ENCODE results near the gene LARGE1.

LARGE1 gene

DNA sequence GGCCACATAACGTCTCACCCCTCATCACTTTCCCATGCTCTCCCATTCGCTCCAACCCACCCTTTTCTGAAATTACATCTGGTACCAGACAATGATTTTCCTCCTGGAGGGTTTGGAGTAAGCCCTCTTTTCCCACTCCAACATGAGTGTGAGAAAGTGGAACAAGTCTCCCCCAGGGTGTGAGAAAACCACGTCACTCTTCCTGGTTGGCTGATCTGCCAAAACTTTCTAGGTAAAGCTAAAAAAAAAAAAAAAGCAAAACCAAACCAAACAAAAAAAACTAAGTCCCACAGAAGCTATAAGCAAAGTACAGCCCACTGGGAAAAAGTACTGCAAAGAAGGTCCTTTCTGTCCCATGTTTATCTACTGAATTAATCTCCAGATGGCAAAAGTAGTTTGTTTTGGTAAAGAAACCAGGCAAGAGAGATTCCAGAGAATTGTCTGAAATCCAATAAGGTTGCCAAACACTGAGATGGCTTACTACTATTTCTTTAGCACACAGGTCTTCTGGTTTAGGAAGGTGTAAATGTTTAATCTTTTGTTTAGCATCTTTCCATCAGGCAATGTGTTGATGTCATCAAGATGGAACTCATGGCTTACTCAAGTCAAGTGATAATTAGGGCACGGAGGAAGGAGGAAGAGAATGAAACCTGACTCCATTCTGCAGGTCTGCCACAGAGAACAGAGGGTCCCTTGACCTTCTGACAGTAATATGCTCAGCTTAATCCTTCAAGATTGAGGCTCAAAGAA, 395.6 kb downstream of the LARGE1 start:
- no peaks in the 10 kb centered on the region for H3K27me3 ChIP-seq (ENCODE audit: control insufficient read depth, insufficient read depth, low read length)
- peaks cover 4% of the 10 kb centered on the region for H3K9me3 ChIP-seq (replicated peaks; ENCODE audit: low read length)
- H3K36me3 ChIP-seq (ENCODE audit: insufficient read depth, low read length), result no peaks in the 10 kb centered on the region
- no peak overlapping the region for H3K4me3 ChIP-seq (ENCODE audit: low read length)
- no peak overlapping the region for H3K9ac ChIP-seq (ENCODE audit: low read depth, low read length)
- H3K4me1 ChIP-seq (ENCODE audit: control insufficient read depth, insufficient read depth, low read length), result peaks cover 7% of the 10 kb centered on the region
- no peak overlapping the region for H3K4me2 ChIP-seq (ENCODE audit: low read length)

DNA sequence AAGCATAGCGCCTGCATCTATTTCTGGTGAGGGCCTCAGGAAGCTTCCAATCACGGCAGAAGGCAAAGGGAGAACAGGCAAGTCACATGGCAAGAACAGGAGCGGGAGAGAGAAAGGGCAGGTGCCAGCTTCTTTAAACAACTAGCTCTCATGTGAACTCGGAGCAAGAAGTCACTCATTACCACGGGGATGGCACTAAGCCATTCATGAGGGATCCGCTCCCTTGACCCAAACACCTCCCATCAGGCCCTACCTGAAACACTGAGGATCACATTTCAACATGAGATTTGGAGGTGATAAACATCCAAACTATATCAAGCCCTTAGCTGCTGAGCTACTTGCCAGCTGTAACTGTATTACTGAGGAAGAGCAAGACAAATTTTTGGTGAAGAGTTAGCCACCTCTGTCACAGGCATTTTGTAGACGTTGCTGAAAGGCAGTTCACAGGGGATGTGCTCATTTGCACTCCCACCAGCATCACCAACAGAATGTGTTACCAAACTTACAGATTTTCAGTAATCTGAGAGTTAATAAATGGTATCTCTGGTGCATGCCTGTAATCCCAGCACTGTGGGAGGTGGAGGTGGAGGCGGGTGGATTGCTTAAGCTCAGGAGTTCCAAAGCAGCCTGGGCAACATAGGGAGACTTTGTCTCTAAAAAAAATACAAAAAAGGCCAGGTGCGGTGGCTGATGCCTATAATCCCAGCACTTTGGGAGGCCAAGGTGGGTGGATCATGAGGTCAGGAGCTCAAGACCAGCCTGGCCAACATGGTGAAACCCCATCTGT, 398.2 kb downstream of the LARGE1 start:
- H3K4me1 ChIP-seq (ENCODE audit: control insufficient read depth, insufficient read depth, low read length), result no peaks in the 10 kb centered on the region
- H3K36me3 ChIP-seq (ENCODE audit: insufficient read depth, low read length), result no peaks in the 10 kb centered on the region
- H3K4me2 ChIP-seq (ENCODE audit: low read length), result no peak overlapping the region
- no peaks in the 10 kb centered on the region for H3K27me3 ChIP-seq (ENCODE audit: control insufficient read depth, insufficient read depth, low read length)
- H3K9me3 ChIP-seq (replicated peaks; ENCODE audit: low read length), result peaks cover 4% of the 10 kb centered on the region
- no peak overlapping the region for H3K9ac ChIP-seq (ENCODE audit: low read depth, low read length)
- H3K4me3 ChIP-seq (ENCODE audit: low read length), result no peak overlapping the region

DNA sequence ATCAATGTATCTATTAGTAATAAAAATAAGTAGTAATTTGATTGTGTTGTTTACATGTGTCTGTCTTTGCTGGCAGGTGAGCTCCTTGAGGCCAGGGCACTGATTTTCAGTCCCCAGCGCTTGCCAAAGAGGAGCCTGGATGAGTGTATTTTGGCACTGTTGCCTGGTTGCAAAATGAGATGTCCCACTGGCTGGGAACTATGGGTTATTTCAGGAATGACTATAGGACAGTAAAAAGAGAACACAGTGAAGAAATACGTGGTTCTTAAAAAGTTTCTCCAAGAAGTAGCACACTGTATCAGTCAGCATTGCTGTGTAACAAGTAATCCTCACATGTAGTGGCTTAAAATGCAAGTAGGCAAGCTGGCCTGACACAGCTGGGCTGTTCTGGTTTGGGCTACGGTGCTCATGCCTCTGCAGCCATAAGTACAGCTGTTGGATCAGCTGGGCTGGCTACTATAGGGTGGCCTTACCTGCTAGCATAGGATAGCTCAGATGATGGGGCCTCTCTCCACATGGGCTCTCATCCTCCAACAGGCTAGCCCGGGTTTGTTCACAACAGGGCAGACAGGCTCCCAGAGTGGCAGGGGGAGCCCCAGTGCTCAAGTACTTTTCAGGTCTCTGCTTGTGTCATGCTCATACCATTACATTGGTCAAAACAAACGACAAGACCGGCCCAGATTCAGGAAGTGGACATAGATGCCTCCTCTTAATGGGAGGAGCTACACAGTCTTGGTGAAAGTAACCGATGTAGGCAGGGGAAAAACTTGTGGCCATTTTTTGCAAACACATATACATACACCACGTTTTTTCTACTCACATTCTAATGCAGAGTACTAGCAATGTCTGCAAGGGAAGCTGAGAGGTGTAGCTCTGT, 399.1 kb downstream of the LARGE1 start:
- Histone ChIP-seq H3K27me3 (ENCODE audit: control insufficient read depth, insufficient read depth, low read length) (no peaks in the 10 kb centered on the region), H3K36me3 (ENCODE audit: insufficient read depth, low read length) (no peaks in the 10 kb centered on the region), H3K4me3 (ENCODE audit: low read length) (no peak overlapping the region), H3K9ac (ENCODE audit: low read depth, low read length) (no peak overlapping the region), H3K4me2 (ENCODE audit: low read length) (no peak overlapping the region), H3K4me1 (ENCODE audit: control insufficient read depth, insufficient read depth, low read length) (no peaks in the 10 kb centered on the region), H3K9me3 (replicated peaks; ENCODE audit: low read length) (peaks cover 4% of the 10 kb centered on the region)

GRCh38 chr22:33519974-33520903, 400.0 kb downstream of the LARGE1 start:
- H3K36me3 ChIP-seq (ENCODE audit: insufficient read depth, low read length), result no peaks in the 10 kb centered on the region
- H3K9ac ChIP-seq (ENCODE audit: low read depth, low read length), result no peak overlapping the region
- H3K4me2 ChIP-seq (ENCODE audit: low read length), result no peak overlapping the region
- H3K9me3 ChIP-seq (replicated peaks; ENCODE audit: low read length), result peaks cover 4% of the 10 kb centered on the region
- no peak overlapping the region for H3K4me3 ChIP-seq (ENCODE audit: low read length)
- H3K4me1 ChIP-seq (ENCODE audit: control insufficient read depth, insufficient read depth, low read length), result no peaks in the 10 kb centered on the region
- H3K27me3 ChIP-seq (ENCODE audit: control insufficient read depth, insufficient read depth, low read length), result no peaks in the 10 kb centered on the region

- peak overlapping the region; percentile 77 for H3K4me2 ChIP-seq (ENCODE audit: low read length)
- H3K36me3 ChIP-seq (ENCODE audit: insufficient read depth, low read length), result no peaks in the 10 kb centered on the region
- H3K27me3 ChIP-seq (ENCODE audit: control insufficient read depth, insufficient read depth, low read length), result no peaks in the 10 kb centered on the region
Measured at GRCh38 chr22:33519071-33519973, 401.0 kb downstream of the LARGE1 start.

GRCh38 chr22:33518405-33518804, 401.9 kb downstream of the LARGE1 start:
- no peaks in the 10 kb centered on the region for H3K4me1 ChIP-seq (ENCODE audit: control insufficient read depth, insufficient read depth, low read length)
- no peak overlapping the region for H3K4me3 ChIP-seq (ENCODE audit: low read length)
- no peak overlapping the region for H3K4me2 ChIP-seq (ENCODE audit: low read length)
- no peak overlapping the region for H3K9ac ChIP-seq (ENCODE audit: low read depth, low read length)
- H3K27me3 ChIP-seq (ENCODE audit: control insufficient read depth, insufficient read depth, low read length), result no peaks in the 10 kb centered on the region
- peaks cover 4% of the 10 kb centered on the region for H3K9me3 ChIP-seq (replicated peaks; ENCODE audit: low read length)
- no peaks in the 10 kb centered on the region for H3K36me3 ChIP-seq (ENCODE audit: insufficient read depth, low read length)

More at GRCh38 chr22:33519071-33519973, 401.0 kb downstream of the LARGE1 start:
- Histone ChIP-seq H3K9ac (ENCODE audit: low read depth, low read length) (no peak overlapping the region), H3K4me3 (ENCODE audit: low read length) (peak overlapping the region; percentile 59), H3K4me1 (ENCODE audit: control insufficient read depth, insufficient read depth, low read length) (no peaks in the 10 kb centered on the region), H3K9me3 (replicated peaks; ENCODE audit: low read length) (peaks cover 4% of the 10 kb centered on the region)

DNA sequence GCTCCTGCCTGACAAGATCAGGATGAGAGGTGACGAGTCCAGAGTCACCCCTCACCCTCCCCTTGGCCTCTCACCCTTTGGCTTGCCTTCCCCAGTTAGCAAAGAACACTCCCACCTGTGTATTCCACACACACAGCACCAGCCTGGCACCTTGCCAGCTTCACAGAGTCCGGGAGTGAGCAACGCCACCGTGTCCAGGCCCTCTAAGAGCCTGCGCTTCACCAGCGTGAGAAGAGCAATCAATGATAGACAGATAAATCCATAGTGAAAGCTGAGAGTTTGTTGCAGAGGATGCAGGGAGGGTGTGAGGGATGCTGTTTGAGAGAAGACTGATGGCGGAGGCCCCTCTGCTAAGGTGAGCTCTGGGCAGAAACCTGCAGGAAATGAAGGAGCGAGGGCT, 404.5 kb downstream of the LARGE1 start:
- Histone ChIP-seq H3K4me3 (ENCODE audit: low read length) (no peak overlapping the region), H3K4me1 (ENCODE audit: control insufficient read depth, insufficient read depth, low read length) (no peaks in the 10 kb centered on the region), H3K9me3 (replicated peaks; ENCODE audit: low read length) (no peaks in the 10 kb centered on the region), H3K27me3 (ENCODE audit: control insufficient read depth, insufficient read depth, low read length) (no peaks in the 10 kb centered on the region), H3K9ac (ENCODE audit: low read depth, low read length) (no peak overlapping the region), H3K4me2 (ENCODE audit: low read length) (no peak overlapping the region), H3K36me3 (ENCODE audit: insufficient read depth, low read length) (no peaks in the 10 kb centered on the region)

- Histone ChIP-seq H3K4me1 (ENCODE audit: control insufficient read depth, insufficient read depth, low read length) (no peaks in the 10 kb centered on the region), H3K27me3 (ENCODE audit: control insufficient read depth, insufficient read depth, low read length) (no peaks in the 10 kb centered on the region), H3K4me2 (ENCODE audit: low read length) (no peak overlapping the region), H3K4me3 (ENCODE audit: low read length) (no peak overlapping the region), H3K9me3 (replicated peaks; ENCODE audit: low read length) (no peaks in the 10 kb centered on the region), H3K9ac (ENCODE audit: low read depth, low read length) (no peak overlapping the region), H3K36me3 (ENCODE audit: insufficient read depth, low read length) (no peaks in the 10 kb centered on the region)
Measured at GRCh38 chr22:33513388-33514338, 406.6 kb downstream of the LARGE1 start.

GRCh38 chr22:33512908-33513307, 407.4 kb downstream of the LARGE1 start:
- no peak overlapping the region for H3K4me2 ChIP-seq (ENCODE audit: low read length)
- H3K4me1 ChIP-seq (ENCODE audit: control insufficient read depth, insufficient read depth, low read length), result no peaks in the 10 kb centered on the region
- H3K9ac ChIP-seq (ENCODE audit: low read depth, low read length), result no peak overlapping the region
- H3K36me3 ChIP-seq (ENCODE audit: insufficient read depth, low read length), result no peaks in the 10 kb centered on the region
- no peaks in the 10 kb centered on the region for H3K9me3 ChIP-seq (replicated peaks; ENCODE audit: low read length)
- no peak overlapping the region for H3K4me3 ChIP-seq (ENCODE audit: low read length)
- H3K27me3 ChIP-seq (ENCODE audit: control insufficient read depth, insufficient read depth, low read length), result no peaks in the 10 kb centered on the region
